ENCODE results near the gene CORO2A.

Gene CORO2A

GRCh38 chr9:98074115-98074990 lies 118.1 kb downstream of the CORO2A start:
- DNase-seq (ENCODE audit: low read depth): no peak
- peak; percentile 94 for TF ChIP-seq CTCF (IDR thresholded peaks at IDR 0.05; ENCODE audit: low read depth, low read length, missing control alignments)
- H3K4me3 ChIP-seq (ENCODE audit: low read depth, low read length): no peak overlapping the region

- H3K4me3 ChIP-seq (ENCODE audit: low read depth, low read length): no peak overlapping the region
- TF ChIP-seq CTCF (IDR thresholded peaks at IDR 0.05; ENCODE audit: low read depth, low read length, missing control alignments): no peak
- no peak for DNase-seq (ENCODE audit: low read depth)
Measured at GRCh38 chr9:98071737-98072136, 120.7 kb downstream of the CORO2A start.

Data from GM12864 (cell line).